AG04449 (cell line): ENCODE data around the gene RBFOX1.

Experiments
- CTCF ChIA-PET: fragments of 350-600 bp; formaldehyde crosslinking; extraction: SDS; loops from one replicate; lab custom pipeline; 2021; ENCODE audit warnings: antibody characterized with exemption; lab: Yijun Ruan, JAX
- POLR2A ChIA-PET: fragments of 400-600, 350-600 bp; formaldehyde crosslinking; extraction: SDS; loops from one replicate; lab custom pipeline; 2020; ENCODE audit warnings: antibody characterized with exemption, inconsistent platforms; lab: Yijun Ruan, JAX
- DNase-seq: peaks from one replicate; pipeline ENCODE4 v3.0.0-alpha.2; 2010; ENCODE audit warnings: low read depth, low spot score
- H3K4me3 ChIP-seq: 2 replicates; pipeline ENCODE4 v1.5.1; 2011; ENCODE audit warnings: low read depth, mild to moderate bottlenecking, control low read depth, low read length
- TF ChIP-seq, protein P1 (sequence below): IDR thresholded peaks from one replicate; pipeline ENCODE4 v1.5.1; 2011; ENCODE audit warnings: mild to moderate bottlenecking, moderate library complexity, low read length, control low read depth, inconsistent platforms; ENCODE audit not compliant: insufficient read depth; ENCODE audit errors: missing control alignments

The RBFOX1 gene

DNA sequence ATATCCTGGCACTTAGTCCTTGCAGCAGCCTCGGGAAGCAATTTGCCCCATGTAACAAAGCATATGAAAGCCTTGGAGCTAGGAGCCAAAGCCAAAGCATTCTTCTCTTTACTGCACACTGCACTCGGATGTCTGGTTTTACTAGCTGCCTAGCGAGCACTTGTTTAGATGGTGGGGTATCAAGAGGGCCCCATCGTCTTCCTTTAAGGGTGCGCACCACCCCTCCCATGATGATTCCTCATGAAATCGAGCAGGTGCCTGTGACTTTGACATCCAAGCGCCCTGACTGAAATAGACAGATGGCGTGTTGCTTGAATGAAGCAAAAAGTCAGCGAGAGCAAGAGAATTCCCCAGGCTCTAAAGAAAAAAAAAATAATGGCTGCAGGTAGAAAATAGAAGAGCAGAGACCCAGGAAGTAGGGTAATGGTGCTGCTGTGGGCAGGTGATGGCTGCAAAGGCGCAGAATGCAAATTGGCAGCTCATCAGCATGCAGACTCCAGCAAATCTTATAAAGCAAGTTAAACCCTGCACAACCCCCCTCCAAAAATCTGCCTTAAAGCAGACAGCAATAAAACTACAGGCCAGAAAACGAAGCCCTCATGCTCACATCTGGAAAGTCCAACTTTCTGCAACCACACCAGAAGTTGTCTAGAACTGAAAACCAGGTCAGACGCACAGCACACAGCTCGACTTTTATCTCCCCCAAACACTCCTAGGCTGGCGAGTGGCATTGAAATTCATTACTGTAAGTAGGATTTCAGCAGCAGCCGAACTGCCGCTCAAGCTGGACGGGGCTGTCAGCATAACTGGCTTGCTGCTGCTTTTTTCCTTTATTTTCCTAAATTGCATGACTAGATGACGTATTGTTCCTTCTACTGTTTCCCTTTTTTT lies 384.3 kb downstream of the RBFOX1 start:
- no peak for DNase-seq
- TF ChIP-seq, protein P1, sequence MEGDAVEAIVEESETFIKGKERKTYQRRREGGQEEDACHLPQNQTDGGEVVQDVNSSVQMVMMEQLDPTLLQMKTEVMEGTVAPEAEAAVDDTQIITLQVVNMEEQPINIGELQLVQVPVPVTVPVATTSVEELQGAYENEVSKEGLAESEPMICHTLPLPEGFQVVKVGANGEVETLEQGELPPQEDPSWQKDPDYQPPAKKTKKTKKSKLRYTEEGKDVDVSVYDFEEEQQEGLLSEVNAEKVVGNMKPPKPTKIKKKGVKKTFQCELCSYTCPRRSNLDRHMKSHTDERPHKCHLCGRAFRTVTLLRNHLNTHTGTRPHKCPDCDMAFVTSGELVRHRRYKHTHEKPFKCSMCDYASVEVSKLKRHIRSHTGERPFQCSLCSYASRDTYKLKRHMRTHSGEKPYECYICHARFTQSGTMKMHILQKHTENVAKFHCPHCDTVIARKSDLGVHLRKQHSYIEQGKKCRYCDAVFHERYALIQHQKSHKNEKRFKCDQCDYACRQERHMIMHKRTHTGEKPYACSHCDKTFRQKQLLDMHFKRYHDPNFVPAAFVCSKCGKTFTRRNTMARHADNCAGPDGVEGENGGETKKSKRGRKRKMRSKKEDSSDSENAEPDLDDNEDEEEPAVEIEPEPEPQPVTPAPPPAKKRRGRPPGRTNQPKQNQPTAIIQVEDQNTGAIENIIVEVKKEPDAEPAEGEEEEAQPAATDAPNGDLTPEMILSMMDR = no peak
- H3K4me3 ChIP-seq = no peak overlapping the region
- ChIA-PET POLR2A (no interaction called here), CTCF (no interaction called here)

DNA sequence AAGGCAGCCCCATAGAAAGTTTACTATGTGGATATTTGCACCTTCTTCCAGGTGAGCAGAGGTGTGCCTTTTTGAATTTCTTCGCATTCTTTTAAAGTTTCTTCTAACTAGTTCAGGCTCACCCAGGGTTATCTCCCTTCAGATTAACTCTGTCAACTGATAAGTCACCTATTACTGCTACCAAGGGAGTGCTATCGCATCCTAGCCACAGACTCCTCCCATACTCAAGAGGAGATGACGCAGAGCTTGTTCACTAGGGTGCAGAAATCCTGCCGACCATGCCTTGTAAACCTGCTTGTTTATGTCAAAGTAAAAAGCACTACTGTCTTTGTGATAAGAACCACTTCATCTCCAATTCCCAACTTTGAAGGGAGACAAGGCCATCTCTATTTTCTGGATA lies 390.1 kb downstream of the RBFOX1 start:
- H3K4me3 ChIP-seq = no peak overlapping the region
- CTCF ChIA-PET = no interaction called here
- POLR2A ChIA-PET = no interaction called here
- TF ChIP-seq, protein P1 = no peak
- no peak for DNase-seq

DNA sequence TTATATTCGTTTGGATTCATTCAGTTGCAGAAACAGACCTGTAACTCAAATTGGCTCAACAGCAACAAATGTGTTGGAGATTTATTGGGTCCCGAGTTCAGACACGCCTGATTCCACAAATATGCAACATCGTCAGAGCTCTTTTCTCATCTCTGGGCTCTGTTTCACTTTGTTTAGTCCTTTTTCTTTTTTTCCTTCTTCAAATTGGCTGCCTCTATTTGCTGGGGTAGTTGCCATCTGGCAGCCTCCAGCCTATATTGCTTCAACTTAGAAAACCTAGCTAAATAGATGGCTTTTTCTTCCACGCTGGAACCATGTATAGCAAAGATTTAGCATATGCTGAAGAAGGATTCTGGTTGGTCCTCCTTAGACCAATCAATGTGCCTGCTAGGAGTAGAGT lies 398.5 kb downstream of the RBFOX1 start:
- CTCF ChIA-PET = no interaction called here
- POLR2A ChIA-PET = no interaction called here
- TF ChIP-seq, protein P1 = no peak
- no peak for DNase-seq
- no peak overlapping the region for H3K4me3 ChIP-seq

DNA sequence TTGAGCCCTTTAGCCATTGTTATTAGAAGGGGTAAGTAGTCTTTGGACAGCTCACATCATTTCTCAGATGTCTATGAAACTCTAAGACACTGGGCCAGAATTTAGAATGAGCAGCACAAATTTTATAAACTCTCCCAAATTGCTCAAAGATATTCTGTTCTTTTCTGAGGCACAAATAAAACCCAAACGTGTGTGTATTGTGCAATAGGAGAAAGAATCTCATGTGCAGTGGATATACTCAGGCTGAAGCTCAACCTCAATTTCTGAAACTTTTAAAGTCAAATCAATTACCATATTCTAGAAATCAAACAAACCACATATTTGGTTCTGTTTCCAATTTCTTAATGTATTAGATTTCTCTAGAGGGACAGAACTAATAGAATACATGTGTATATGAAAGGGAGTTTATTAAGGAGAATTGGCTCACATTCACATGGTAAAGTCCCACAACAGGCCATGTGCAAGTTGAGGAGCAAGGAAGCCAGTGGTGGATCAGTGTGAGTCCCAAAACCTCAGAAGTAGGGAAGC lies 403.6 kb downstream of the RBFOX1 start:
- CTCF ChIA-PET = no interaction called here

DNA sequence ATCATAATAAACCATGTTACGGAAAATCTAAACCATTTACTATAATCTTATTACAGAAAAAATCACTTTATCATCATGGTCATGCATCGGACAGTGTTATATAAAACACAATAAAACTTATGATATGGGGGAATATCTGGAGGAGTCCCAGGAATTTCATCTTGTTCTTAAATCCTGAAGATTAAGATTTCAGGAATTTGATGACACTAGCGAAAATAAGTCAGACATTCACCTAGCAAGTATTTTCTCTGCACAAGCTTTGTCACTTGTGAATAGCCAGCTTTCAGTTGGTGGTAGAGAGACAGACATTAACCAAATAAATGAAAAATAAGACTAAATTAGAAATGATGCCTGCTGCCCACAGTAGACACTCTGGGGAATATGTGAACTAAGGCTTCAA lies 410.0 kb downstream of the RBFOX1 start:
- POLR2A ChIA-PET = no interaction called here
- TF ChIP-seq, protein P1 = no peak
- no peak for DNase-seq
- H3K4me3 ChIP-seq = no peak overlapping the region
- CTCF ChIA-PET = no interaction called here

More for the DNA sequence above, 403.6 kb downstream of the RBFOX1 start:
- no peak overlapping the region for H3K4me3 ChIP-seq
- POLR2A ChIA-PET = no interaction called here
- TF ChIP-seq, protein P1 = no peak
- DNase-seq = no peak

DNA sequence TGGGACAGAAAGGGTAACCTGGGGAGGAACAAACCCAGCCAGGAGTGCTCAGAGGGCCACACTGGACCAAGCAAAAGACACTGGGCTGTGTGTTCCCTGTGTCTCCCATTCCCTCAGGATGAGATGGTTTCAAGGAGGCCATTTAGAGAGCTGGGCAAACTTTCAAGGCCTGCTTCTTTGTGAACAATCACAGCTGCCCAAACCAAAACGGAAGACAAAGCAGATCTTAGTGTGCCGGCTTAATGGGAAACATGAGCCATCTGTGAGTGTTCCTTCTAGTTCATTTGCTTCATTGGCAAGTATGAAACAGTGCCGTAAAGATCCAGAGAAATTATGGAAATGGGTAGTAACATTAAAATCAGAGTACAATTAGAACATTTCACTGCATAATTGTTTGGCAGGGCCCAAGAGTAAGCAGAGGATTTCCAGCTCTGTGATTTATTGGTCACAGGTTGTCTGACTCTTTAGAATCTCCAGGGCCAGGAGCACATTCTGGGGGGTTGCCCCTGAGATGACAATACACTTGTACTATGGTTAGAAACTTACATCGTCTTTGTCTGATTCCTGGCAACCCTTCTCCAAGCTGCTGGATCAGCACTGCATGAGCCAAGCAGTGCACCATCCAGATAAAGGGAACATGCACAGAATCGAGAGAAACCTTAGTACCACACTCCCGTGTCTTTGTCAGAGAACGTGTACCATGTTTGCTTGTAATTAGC lies 412.1 kb downstream of the RBFOX1 start:
- H3K4me3 ChIP-seq = no peak overlapping the region
- CTCF ChIA-PET = no interaction called here
- POLR2A ChIA-PET = no interaction called here
- TF ChIP-seq, protein P1 = no peak
- no peak for DNase-seq
